ENCODE results near the gene ITGB6.

GRCh38 chr2:160180172-160180571, 19.9 kb downstream of the ITGB6 start:
- TF ChIP-seq, protein P1, sequence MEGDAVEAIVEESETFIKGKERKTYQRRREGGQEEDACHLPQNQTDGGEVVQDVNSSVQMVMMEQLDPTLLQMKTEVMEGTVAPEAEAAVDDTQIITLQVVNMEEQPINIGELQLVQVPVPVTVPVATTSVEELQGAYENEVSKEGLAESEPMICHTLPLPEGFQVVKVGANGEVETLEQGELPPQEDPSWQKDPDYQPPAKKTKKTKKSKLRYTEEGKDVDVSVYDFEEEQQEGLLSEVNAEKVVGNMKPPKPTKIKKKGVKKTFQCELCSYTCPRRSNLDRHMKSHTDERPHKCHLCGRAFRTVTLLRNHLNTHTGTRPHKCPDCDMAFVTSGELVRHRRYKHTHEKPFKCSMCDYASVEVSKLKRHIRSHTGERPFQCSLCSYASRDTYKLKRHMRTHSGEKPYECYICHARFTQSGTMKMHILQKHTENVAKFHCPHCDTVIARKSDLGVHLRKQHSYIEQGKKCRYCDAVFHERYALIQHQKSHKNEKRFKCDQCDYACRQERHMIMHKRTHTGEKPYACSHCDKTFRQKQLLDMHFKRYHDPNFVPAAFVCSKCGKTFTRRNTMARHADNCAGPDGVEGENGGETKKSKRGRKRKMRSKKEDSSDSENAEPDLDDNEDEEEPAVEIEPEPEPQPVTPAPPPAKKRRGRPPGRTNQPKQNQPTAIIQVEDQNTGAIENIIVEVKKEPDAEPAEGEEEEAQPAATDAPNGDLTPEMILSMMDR (IDR thresholded peaks at IDR 0.05; ENCODE audit: low read length), result no peak
- TF ChIP-seq EZH2 (IDR thresholded peaks at IDR 0.05; ENCODE audit: borderline replicate concordance, low read length), result no peak

Data from OCI-LY1 (cell line).